ENCODE results near the gene ZNF419.

Gene ZNF419

GRCh38 chr19:57537953-57538547, 50.5 kb downstream of the ZNF419 start:
- DNase-seq (ENCODE audit: low spot score), result no peak

Data from Ammon's horn (tissue), 1 donor.